NB4 (cell line): ENCODE data around the gene FAM217B.

ENCODE experiments used
- DNase-seq: peaks from one replicate; pipeline ENCODE4 v3.0.0; 2010; ENCODE audit warnings: low read depth
- H3K4me3 ChIP-seq: one replicate; pipeline ENCODE4 v1.5.1; 2011; ENCODE audit warnings: mild to moderate bottlenecking, low read depth, low read length, moderate library complexity
- MYC ChIP-seq: IDR thresholded peaks from 2 replicates; pipeline ENCODE4 v1.6.1; 2011; ENCODE audit warnings: low read depth, low read length
- POLR2A ChIP-seq: IDR thresholded peaks from 2 replicates; pipeline ENCODE4 v1.6.1; 2011; ENCODE audit warnings: mild to moderate bottlenecking; ENCODE audit not compliant: insufficient read length; ENCODE audit errors: extremely low read depth
- TF ChIP-seq, protein P1 (sequence below): IDR thresholded peaks from one replicate; pipeline ENCODE4 v1.5.1; 2012; ENCODE audit warnings: low read depth, low read length
- TF ChIP-seq, protein P2 (sequence below): IDR thresholded peaks from 2 replicates; pipeline ENCODE4 v1.6.1; 2011; ENCODE audit warnings: low read depth, low read length

The FAM217B gene

DNA sequence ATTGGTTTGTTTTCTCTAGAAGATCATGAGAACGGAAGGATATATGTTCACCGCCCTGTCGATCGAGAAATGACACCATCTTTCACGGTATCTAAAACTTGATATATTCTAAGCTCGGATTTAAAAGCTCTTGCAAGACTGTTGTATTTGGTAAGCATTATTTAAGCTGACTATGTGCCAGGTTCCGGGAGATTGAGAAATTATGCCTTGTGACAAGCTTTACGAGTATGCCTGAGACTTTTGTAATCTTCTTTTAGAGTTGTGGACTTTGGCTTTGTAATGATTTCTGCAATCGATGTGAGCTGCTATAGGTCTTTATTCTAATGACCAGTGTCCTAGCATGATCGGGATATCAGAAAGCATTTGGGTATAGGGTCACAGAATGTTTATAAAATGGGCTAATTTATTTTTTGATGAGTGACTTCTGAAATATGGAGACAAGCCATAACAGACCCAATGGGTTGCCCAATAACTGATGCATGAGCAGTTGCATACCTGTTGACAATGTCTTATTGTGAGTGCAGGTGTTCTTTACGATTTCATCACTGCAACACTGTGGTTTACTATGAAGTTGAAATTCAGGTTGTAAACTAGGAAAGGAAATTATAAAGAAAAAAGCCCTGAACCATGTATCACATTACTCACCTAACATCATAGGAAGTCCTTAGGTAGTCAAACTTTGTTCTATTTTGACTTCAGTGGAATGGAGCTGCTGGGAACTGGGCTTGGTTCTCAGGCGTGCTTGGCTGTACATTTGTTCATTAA lies 32.0 kb downstream of the FAM217B start:
- no peak overlapping the region for H3K4me3 ChIP-seq
- peak; percentile 23 for DNase-seq
- TF ChIP-seq, protein P1, sequence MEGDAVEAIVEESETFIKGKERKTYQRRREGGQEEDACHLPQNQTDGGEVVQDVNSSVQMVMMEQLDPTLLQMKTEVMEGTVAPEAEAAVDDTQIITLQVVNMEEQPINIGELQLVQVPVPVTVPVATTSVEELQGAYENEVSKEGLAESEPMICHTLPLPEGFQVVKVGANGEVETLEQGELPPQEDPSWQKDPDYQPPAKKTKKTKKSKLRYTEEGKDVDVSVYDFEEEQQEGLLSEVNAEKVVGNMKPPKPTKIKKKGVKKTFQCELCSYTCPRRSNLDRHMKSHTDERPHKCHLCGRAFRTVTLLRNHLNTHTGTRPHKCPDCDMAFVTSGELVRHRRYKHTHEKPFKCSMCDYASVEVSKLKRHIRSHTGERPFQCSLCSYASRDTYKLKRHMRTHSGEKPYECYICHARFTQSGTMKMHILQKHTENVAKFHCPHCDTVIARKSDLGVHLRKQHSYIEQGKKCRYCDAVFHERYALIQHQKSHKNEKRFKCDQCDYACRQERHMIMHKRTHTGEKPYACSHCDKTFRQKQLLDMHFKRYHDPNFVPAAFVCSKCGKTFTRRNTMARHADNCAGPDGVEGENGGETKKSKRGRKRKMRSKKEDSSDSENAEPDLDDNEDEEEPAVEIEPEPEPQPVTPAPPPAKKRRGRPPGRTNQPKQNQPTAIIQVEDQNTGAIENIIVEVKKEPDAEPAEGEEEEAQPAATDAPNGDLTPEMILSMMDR = no peak
- TF ChIP-seq, protein P2, sequence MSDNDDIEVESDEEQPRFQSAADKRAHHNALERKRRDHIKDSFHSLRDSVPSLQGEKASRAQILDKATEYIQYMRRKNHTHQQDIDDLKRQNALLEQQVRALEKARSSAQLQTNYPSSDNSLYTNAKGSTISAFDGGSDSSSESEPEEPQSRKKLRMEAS = no peak
- TF ChIP-seq MYC = no peak
- no peak for TF ChIP-seq POLR2A

DNA sequence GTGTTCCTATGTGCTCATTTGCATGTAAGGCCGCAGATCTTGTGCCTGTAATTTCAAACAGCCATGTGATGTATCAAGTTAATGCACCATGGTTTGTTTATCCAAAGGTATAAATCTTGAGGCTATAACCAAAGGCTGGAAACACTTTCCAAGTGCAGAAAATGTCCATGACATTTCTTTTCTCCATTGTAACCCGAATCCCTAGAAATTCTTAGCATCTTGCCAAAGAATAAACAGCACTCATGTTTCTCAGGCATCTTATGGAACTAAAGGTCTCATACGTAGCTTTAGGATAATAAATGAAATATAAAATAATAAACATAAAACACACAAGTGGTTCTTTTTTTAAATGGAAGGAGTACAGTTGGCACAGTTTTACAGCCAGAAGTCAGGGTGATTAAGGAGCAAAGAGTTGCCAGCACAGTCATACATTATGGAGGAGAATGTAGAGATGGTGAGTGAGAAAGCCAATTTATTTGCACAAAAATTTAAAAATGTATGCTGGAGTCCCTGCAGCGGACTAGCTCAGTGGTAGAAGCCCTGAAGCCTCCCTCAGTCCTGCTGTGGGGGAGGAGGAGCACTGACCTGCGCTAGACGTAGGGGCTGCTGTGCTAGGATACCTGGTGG lies 36.1 kb downstream of the FAM217B start:
- TF ChIP-seq, protein P1 = no peak
- TF ChIP-seq, protein P2 = no peak
- TF ChIP-seq MYC = no peak
- no peak for TF ChIP-seq POLR2A

DNA sequence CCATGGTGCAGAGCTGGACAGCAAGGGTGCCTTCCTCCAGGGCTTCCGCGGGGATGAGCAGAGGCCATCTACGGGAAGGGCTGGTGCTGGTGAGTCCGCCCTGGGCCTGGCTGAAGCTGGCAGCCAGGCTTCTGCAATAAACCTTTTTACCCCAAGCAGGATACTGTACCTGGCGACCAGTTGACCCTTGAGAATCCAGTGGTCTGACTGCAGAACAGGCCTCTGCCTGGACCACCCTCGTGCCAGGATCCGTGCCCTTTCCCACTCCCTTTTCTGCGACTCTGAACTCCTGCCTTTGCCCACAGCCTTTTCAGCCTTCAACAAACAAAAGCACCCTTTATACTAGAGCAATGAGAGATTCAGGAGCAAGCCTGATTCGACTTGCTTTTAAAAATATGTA lies 36.9 kb downstream of the FAM217B start:
- H3K4me3 ChIP-seq = no peak overlapping the region
- no peak for DNase-seq
- TF ChIP-seq, protein P1 = no peak
- no peak for TF ChIP-seq MYC
- no peak for TF ChIP-seq POLR2A
- TF ChIP-seq, protein P2 = no peak

More for the DNA sequence above, 36.1 kb downstream of the FAM217B start:
- no peak for DNase-seq
- H3K4me3 ChIP-seq = no peak overlapping the region

DNA sequence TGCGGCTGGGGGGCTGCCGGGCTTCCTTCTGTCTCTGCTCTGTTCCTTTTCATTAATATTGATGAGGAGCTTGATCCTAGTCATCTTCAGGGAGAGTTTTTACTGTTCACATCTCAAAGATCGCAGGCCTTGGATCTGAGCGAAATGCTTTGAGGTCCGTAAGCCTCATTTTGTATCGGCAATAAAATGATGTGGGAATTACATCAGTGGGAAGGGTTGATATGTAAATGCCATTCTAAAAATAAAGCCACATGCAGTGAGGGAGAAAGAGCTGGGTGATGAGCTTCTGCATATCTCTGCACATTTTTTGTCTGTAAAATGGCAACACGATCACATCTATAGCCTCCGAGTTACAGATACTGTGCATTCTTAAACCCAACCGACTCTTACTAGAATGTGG lies 42.9 kb downstream of the FAM217B start:
- TF ChIP-seq MYC (no peak), POLR2A (no peak)
- TF ChIP-seq, protein P1 = no peak
- TF ChIP-seq, protein P2 = no peak
- H3K4me3 ChIP-seq = no peak overlapping the region
- DNase-seq = no peak

DNA sequence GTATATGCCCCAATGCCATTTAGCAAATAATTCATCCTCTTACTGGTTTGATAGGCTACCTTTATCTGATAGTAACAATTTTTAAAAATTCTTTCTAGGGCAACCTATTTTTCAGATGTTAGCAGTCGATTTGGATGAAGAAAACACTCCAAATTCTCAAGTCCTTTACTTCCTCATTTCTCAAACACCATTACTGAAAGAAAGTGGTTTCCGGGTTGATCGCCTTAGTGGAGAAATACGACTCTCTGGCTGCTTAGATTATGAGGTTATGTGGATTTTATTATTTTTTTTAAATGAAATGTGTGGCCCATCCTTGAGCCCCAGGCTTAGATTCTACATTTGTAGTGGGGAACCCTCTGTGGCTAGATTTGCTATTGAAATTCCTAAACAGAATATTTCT lies 44.4 kb downstream of the FAM217B start:
- H3K4me3 ChIP-seq = no peak overlapping the region
- TF ChIP-seq, protein P2 = peak; percentile 29; the same call in 1 of the 2 replicates
- no peak for TF ChIP-seq POLR2A
- no peak for TF ChIP-seq MYC

DNA sequence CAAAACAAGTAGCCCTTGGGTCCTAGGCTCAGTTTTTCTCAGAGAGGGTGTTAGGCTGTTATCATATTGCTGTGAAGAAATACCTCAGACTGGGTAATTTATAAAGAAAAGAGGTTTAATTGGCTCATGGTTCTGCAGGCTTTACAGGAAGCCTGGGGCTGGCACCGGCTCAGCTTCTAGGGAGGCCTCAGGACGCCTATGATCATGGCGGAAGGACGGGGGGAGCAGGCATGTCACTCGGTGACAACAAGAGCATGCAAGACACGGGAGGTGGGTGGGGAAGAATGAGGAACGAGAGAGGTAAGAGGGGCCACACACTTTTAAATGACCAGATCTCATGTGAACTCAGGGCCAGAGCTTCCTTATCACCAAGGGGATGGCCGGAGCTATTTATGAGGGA lies 45.0 kb downstream of the FAM217B start:
- H3K4me3 ChIP-seq = no peak overlapping the region
- DNase-seq = no peak
- no peak for TF ChIP-seq MYC
- TF ChIP-seq, protein P1 = no peak
- TF ChIP-seq POLR2A = no peak
- TF ChIP-seq, protein P2 = no peak

More for the DNA sequence above, 44.4 kb downstream of the FAM217B start:
- peak; percentile 76 for DNase-seq
